Epidermal melanocyte (primary cell): ENCODE results near the gene ELOA2.
"Not testable (repeated sequence)": the region's sequence is repeated elsewhere in the genome, so short reads cannot be mapped to it uniquely, and the experiment has no call there.

ENCODE experiments used
- DNase-seq: peaks from one replicate; pipeline ENCODE4 v3.0.0; 2011; ENCODE audit warnings: low spot score; ENCODE audit not compliant: insufficient read length

The ELOA2 gene

DNA sequence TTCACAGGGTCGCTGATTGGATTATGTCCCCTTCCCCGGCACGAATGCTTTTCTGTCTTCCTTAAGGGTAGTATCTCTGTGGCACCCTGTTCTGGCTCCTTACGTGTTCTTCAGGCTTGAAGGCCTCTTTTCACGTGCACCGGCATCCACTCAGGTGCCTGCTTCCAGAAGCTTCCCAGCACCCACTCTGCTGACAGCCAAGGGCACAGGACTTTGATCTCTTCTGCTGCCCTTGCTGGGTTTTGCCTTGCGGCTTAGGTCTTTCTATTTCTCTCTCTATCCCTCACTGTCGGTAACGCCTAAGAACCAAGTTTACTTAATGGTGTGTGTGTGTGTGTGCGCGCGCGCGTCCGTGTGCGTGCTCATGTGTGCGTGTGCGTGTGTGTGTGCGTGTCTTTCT lies 14.7 kb downstream of the ELOA2 start:
- not testable (repeated sequence) for DNase-seq

- not testable (repeated sequence) for DNase-seq
Observed at GRCh38 chr18:47019870-47020269, 15.6 kb downstream of the ELOA2 start.
